Neural cell (in vitro differentiated cells): ENCODE measurements around the gene IQGAP1.

ENCODE experiments used
- CTCF ChIP-seq: fragments of 450-650 bp; IDR thresholded peaks from 2 replicates; pipeline ENCODE4 v1.5.1; 2014; ENCODE audit warnings: antibody characterized with exemption, mild to moderate bottlenecking, moderate library complexity; ENCODE audit not compliant: poor library complexity, severe bottlenecking
- EP300 ChIP-seq: fragments of 450-650 bp; conservative IDR thresholded peaks from 2 replicates; pipeline ENCODE4 v1.6.1; 2014; ENCODE audit warnings: antibody characterized with exemption, mild to moderate bottlenecking, moderate library complexity; ENCODE audit not compliant: poor library complexity, severe bottlenecking
- EZH2 ChIP-seq: fragments of 200-600, 300-800 bp; shearing (Covaris generic), sonication (generic); IDR thresholded peaks from 2 replicates; pipeline ENCODE4 v1.6.1; 2014; ENCODE audit warnings: antibody characterized with exemption, low read length, borderline replicate concordance, mild to moderate bottlenecking; ENCODE audit not compliant: insufficient read depth, poor library complexity, severe bottlenecking
- MXI1 ChIP-seq: fragments of 450-650 bp; conservative IDR thresholded peaks from 2 replicates; pipeline ENCODE4 v1.6.1; 2014; ENCODE audit warnings: antibody characterized with exemption, mild to moderate bottlenecking; ENCODE audit not compliant: poor library complexity, severe bottlenecking
- POLR2AphosphoS5 ChIP-seq: IDR thresholded peaks from 2 replicates; pipeline ENCODE4 v1.6.1; 2012
- RAD21 ChIP-seq: fragments of 450-650 bp; conservative IDR thresholded peaks from 2 replicates; pipeline ENCODE4 v1.6.1; 2014; ENCODE audit warnings: antibody characterized with exemption, mild to moderate bottlenecking, moderate library complexity
- TAF1 ChIP-seq: IDR thresholded peaks from 2 replicates; pipeline ENCODE4 v1.6.1; 2012; ENCODE audit warnings: low read depth
- TF ChIP-seq, protein P1 (sequence below): IDR thresholded peaks from 2 replicates; pipeline ENCODE4 v1.6.1; 2012; ENCODE audit warnings: borderline replicate concordance

GRCh38 chr15:90386221-90386620 lies 1.8 kb upstream of the IQGAP1 start:
- TF ChIP-seq, protein P1, sequence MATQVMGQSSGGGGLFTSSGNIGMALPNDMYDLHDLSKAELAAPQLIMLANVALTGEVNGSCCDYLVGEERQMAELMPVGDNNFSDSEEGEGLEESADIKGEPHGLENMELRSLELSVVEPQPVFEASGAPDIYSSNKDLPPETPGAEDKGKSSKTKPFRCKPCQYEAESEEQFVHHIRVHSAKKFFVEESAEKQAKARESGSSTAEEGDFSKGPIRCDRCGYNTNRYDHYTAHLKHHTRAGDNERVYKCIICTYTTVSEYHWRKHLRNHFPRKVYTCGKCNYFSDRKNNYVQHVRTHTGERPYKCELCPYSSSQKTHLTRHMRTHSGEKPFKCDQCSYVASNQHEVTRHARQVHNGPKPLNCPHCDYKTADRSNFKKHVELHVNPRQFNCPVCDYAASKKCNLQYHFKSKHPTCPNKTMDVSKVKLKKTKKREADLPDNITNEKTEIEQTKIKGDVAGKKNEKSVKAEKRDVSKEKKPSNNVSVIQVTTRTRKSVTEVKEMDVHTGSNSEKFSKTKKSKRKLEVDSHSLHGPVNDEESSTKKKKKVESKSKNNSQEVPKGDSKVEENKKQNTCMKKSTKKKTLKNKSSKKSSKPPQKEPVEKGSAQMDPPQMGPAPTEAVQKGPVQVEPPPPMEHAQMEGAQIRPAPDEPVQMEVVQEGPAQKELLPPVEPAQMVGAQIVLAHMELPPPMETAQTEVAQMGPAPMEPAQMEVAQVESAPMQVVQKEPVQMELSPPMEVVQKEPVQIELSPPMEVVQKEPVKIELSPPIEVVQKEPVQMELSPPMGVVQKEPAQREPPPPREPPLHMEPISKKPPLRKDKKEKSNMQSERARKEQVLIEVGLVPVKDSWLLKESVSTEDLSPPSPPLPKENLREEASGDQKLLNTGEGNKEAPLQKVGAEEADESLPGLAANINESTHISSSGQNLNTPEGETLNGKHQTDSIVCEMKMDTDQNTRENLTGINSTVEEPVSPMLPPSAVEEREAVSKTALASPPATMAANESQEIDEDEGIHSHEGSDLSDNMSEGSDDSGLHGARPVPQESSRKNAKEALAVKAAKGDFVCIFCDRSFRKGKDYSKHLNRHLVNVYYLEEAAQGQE = no peak
- no peak for TF ChIP-seq RAD21
- no peak for TF ChIP-seq MXI1
- TF ChIP-seq CTCF = no peak
- no peak for TF ChIP-seq POLR2AphosphoS5
- no peak for TF ChIP-seq EZH2
- TF ChIP-seq EP300 = no peak
- TF ChIP-seq TAF1 = no peak
